ENCODE results near the gene DGCR2. TPM values are rescaled to one million over a fixed set of nuclear protein-coding genes. Genes with fewer than 3 reads are reported as not detected.

The DGCR2 gene
- total and polyA plus RNA-seq, 2 of the 8 experiments (the other 6 are each of a cell fraction or from before 2014, with no cell fraction given), result 42.3 to 62.2 TPM

DNA sequence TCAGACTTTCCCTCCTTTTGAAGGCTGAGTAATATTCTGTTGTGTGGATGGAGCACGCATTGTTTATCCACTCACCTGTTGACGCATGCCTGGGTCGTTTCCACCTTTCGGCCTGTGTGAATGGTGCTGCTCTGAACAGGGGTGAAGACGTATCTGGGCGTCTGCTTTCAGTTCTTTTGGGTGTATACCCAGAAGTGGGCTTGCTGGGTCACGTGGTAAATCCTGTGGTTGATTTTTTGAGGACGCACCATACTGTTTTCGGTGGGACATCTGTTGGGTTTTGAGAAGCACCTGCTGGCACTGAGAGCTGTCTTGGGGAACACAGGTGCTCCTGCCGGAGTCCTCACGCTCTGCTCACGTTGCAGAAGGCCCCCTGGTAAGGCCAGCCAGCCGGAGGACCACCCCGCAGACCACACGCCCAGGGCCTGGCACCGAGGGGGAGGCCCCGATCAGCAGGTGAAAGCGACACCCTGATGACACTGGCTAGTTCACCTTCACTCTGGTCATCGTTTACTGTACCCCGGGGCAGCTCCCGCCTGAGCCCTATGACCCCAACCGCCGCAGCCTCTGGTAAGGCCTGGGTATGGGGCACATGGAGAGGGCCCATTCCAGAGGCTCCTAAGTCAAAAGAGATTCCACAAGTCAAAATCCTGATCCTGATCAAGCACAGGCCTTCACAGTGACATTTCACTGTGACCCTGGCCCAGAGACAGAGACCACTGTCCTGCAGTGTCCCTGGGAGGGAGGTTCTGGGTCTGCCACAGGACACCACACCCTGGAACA, 131.7 kb downstream of the DGCR2 start:
- Histone ChIP-seq H2AFZ (ENCODE audit: low read length) (no peak overlapping the region), H3K4ac (replicated peaks; ENCODE audit: insufficient read length, low read depth, low read length) (no peak overlapping the region), H4K20me1 (replicated peaks in 1 of 2; ENCODE audit: control insufficient read depth in 1 of 2, insufficient read depth in 2 of 2, low read length in 2 of 2) (peaks cover 0 to 2% of the 10 kb centered on the region in 2 experiments), H3K36me3 (ENCODE audit: control insufficient read depth in 2 of 4, insufficient read depth in 4 of 4, low read length in 3 of 4) (no peaks in the 10 kb centered on the region), H2BK12ac (ENCODE audit: low read depth, low read length) (no peak overlapping the region), H3K27ac (ENCODE audit: low read depth, low read length) (no peak overlapping the region), H4K8ac (ENCODE audit: extremely low read depth, insufficient read depth, low read length) (no peak overlapping the region), H3K4me3 (ENCODE audit: extremely low read depth in 1 of 4, insufficient read depth in 2 of 4, low read depth in 3 of 4, low read length in 4 of 4) (no peak overlapping the region), H3K56ac (replicated peaks; ENCODE audit: insufficient read length, low read depth, low read length) (no peak overlapping the region), H4K5ac (ENCODE audit: insufficient read length, low read depth, low read length) (no peak overlapping the region), H3K9ac (replicated peaks in 1 of 4; ENCODE audit: extremely low read depth in 1 of 4, low read depth in 3 of 4, low read length in 3 of 4) (no peak overlapping the region), H2AK5ac (ENCODE audit: low read depth, low read length) (no peak overlapping the region), H3K79me2 (ENCODE audit: control insufficient read depth in 1 of 2, insufficient read depth in 2 of 2, low read length in 2 of 2) (no peaks in the 10 kb centered on the region), H3K27me3 (replicated peaks in 1 of 4; ENCODE audit: control insufficient read depth in 3 of 4, extremely low read depth in 1 of 4, insufficient read depth in 3 of 4, low read length in 3 of 4) (no peaks in the 10 kb centered on the region), H2BK20ac (ENCODE audit: low read length) (no peak overlapping the region), H3K9me3 (ENCODE audit: insufficient read depth in 2 of 2, low read depth in 1 of 2, low read length in 1 of 2) (no peaks in the 10 kb centered on the region), H3K23me2 (ENCODE audit: low read depth, low read length) (no peaks in the 10 kb centered on the region), H3K18ac (ENCODE audit: extremely low read depth, low read length) (no peak overlapping the region), H3K23ac (ENCODE audit: insufficient read length) (no peak overlapping the region), H2BK120ac (replicated peaks; ENCODE audit: low read depth, low read length) (no peak overlapping the region), H3K4me2 (ENCODE audit: insufficient read depth in 1 of 2, low read depth in 2 of 2, low read length in 2 of 2) (no peak overlapping the region), H2BK5ac (ENCODE audit: low read depth, low read length) (no peak overlapping the region), H3K79me1 (ENCODE audit: low read depth, low read length) (no peaks in the 10 kb centered on the region), H3K14ac (ENCODE audit: insufficient read length) (no peak overlapping the region), H2BK15ac (ENCODE audit: low read length) (no peak overlapping the region), H4K91ac (replicated peaks; ENCODE audit: insufficient read length, low read length) (no peak overlapping the region), H3K4me1 (replicated peaks in 1 of 4; ENCODE audit: control insufficient read depth in 3 of 4, insufficient read depth in 4 of 4, low read length in 3 of 4) (no peaks in the 10 kb centered on the region)
- FAIRE-seq, result no peak
- POLR2A ChIA-PET (ENCODE audit: partially characterized antibody), result interaction anchor here (1.3 kb wide), 1 partner anchor 14 kb away, joined by 4 read pairs; no protein-coding TSS in a partner anchor
- CTCF ChIA-PET (ENCODE audit: partially characterized antibody), result interaction anchor here (1.2 kb wide), 1 partner anchor 78 kb away, joined by 4 read pairs; no protein-coding TSS in a partner anchor
- DNase-seq (ENCODE audit: low read depth in 1 of 2, low spot score in 2 of 2), result peak in 1 of 2 experiments; percentile 37
- 90% methylated on average over 20 of the region's 23 CpGs; no CpG with 5 or more reads in 1 of the 2 experiments for WGBS, 2 experiments (ENCODE audit: extremely low coverage in 1 of 2, insufficient coverage in 1 of 2, insufficient read length in 1 of 2, insufficient replicate concordance in 2 of 2, low coverage in 1 of 2, low lambda C conversion rate in 2 of 2, missing lambda C conversion rate in 1 of 2)
- TF ChIP-seq POU5F1 (IDR thresholded peaks at IDR 0.05; ENCODE audit: low read depth, low read length), result no peak
- TF ChIP-seq TAF7 (optimal IDR thresholded peaks at IDR 0.05; ENCODE audit: borderline replicate concordance, low read depth, low read length), result no peak
- no peak for TF ChIP-seq RFX5 (IDR thresholded peaks at IDR 0.05; ENCODE audit: borderline replicate concordance, low read depth, low read length)
- TF ChIP-seq GABPA (IDR thresholded peaks at IDR 0.05; ENCODE audit: borderline replicate concordance, insufficient read depth, low read length), result no peak
- TF ChIP-seq, protein P1, sequence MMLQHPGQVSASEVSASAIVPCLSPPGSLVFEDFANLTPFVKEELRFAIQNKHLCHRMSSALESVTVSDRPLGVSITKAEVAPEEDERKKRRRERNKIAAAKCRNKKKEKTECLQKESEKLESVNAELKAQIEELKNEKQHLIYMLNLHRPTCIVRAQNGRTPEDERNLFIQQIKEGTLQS (IDR thresholded peaks at IDR 0.05; ENCODE audit: insufficient read depth, low read depth, low read length), result no peak
- TF ChIP-seq BCL11A (IDR thresholded peaks at IDR 0.05; ENCODE audit: low read depth in 2 of 2, low read length in 2 of 2), result no peak
- no peak for TF ChIP-seq EGR1 (IDR thresholded peaks at IDR 0.05; ENCODE audit: borderline replicate concordance, low read depth, low read length)
- TF ChIP-seq TEAD4 (IDR thresholded peaks at IDR 0.05; ENCODE audit: low read depth, low read length), result no peak
- TF ChIP-seq ZNF274 (IDR thresholded peaks at IDR 0.05; ENCODE audit: borderline replicate concordance, extremely low read depth, low read length), result no peak
- no peak for TF ChIP-seq ASH2L (IDR thresholded peaks at IDR 0.05; ENCODE audit: low read length)
- no peak for TF ChIP-seq CHD2 (IDR thresholded peaks at IDR 0.05; ENCODE audit: low read length)
- TF ChIP-seq TBP (IDR thresholded peaks at IDR 0.05; ENCODE audit: low read depth, low read length), result no peak
- TF ChIP-seq, protein P2, sequence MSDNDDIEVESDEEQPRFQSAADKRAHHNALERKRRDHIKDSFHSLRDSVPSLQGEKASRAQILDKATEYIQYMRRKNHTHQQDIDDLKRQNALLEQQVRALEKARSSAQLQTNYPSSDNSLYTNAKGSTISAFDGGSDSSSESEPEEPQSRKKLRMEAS (IDR thresholded peaks at IDR 0.05), result no peak

Measured in H1 (cell line).